ENCODE data around the gene SUSD6. TPM values are rescaled to one million over a fixed set of nuclear protein-coding genes. Genes with fewer than 3 reads are reported as not detected.

The SUSD6 gene
- total and polyA plus RNA-seq, 12 donors: 5.9 to 46.3 (median 25.2) TPM

GRCh38 chr14:69582212-69582611, 29.2 kb upstream of the SUSD6 start:
- TF ChIP-seq, protein P1, sequence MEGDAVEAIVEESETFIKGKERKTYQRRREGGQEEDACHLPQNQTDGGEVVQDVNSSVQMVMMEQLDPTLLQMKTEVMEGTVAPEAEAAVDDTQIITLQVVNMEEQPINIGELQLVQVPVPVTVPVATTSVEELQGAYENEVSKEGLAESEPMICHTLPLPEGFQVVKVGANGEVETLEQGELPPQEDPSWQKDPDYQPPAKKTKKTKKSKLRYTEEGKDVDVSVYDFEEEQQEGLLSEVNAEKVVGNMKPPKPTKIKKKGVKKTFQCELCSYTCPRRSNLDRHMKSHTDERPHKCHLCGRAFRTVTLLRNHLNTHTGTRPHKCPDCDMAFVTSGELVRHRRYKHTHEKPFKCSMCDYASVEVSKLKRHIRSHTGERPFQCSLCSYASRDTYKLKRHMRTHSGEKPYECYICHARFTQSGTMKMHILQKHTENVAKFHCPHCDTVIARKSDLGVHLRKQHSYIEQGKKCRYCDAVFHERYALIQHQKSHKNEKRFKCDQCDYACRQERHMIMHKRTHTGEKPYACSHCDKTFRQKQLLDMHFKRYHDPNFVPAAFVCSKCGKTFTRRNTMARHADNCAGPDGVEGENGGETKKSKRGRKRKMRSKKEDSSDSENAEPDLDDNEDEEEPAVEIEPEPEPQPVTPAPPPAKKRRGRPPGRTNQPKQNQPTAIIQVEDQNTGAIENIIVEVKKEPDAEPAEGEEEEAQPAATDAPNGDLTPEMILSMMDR (IDR thresholded peaks at IDR 0.05): no peak
- Histone ChIP-seq H3K36me3 (no peaks in the 10 kb centered on the region), H3K4me1 (peaks cover 0 to 29% (median 12%) of the 10 kb centered on the region in 9 donors), H3K27me3 (peaks cover 0 to 19% (median 8%) of the 10 kb centered on the region in 7 donors), H3K9me3 (no peaks in the 10 kb centered on the region), H3K4me3 (no peak overlapping the region), H3K27ac (no peak overlapping the region)
- WGBS, 2 donors: 96 to 100% methylated on average over 1 of the region's 1 CpG
- intact Hi-C loops (cut with DNase I): loop anchor here in 2 of 10 donors (10.0 kb wide), 1 partner anchor 443 kb away; no protein-coding TSS in a partner anchor
- ATAC-seq (peak in 3 of 8 donors; percentile 20 to 58 (median 31)), DNase-seq (no peak)

DNA sequence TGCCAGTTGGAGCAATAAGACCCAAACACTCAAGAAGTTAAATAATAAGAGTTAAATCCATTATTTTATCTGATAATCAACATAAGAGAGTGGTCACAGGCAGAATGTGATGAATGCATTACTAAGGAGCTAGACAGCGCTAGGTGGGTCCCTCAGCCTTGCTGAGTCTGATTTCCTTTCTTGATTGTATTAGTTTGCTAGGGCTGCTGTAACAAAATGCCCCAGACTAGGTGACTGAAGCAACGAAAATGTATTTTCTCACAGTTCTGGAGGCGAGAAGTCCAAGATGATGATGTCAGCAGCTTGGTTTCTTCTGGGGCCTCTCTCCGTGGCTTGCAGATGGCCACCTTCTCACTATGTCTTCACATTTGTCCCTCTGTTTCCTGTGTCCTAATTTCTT, 28.6 kb upstream of the SUSD6 start:
- no peak overlapping the region for H3K27ac ChIP-seq
- H3K4me3 ChIP-seq: no peak overlapping the region
- peaks cover 0 to 13% (median 3%) of the 10 kb centered on the region in 7 donors for H3K27me3 ChIP-seq
- DNase-seq (no peak), ATAC-seq (no peak)
- no peaks in the 10 kb centered on the region for H3K9me3 ChIP-seq
- TF ChIP-seq, protein P1 (IDR thresholded peaks at IDR 0.05): no peak
- intact Hi-C loops (cut with DNase I): loop anchor here in 2 of 10 donors (10.0 kb wide), 1 partner anchor 442 kb away; no protein-coding TSS in a partner anchor
- 90 to 93% methylated on average over 4 of the region's 4 CpGs for WGBS, 2 donors
- H3K4me1 ChIP-seq: peaks cover 0 to 35% (median 14%) of the 10 kb centered on the region in 9 donors
- H3K36me3 ChIP-seq: no peaks in the 10 kb centered on the region

- 96 to 97% methylated on average over 1 of the region's 1 CpG for WGBS, 2 donors
- no peaks in the 10 kb centered on the region for H3K36me3 ChIP-seq
- intact Hi-C loops (cut with DNase I): loop anchor here in 5 of 10 donors (2.0 to 10.0 kb wide), 2 partner anchors 142 to 440 kb away; no protein-coding TSS in a partner anchor
Observed at GRCh38 chr14:69584389-69584788, 27.0 kb upstream of the SUSD6 start.

DNA sequence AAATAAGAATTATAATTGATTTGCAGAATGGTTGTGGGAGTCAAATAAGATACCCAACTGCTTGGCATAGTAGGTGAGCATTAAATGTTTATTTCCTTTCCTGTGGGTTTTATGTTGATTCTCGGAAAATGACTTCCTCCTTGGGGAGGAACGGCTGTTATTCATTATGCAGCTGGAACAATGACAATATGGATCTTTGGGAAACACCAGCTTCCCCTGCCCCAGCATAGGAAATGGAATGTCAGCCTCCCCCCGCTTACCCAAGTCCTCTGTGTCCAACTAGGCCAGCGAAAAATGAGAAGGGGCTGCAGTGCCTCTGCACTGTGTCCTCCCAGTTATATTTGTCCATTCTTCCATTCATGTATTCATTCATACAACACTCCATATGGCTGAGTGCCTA, 25.0 kb upstream of the SUSD6 start:
- Histone ChIP-seq H3K4me3 (no peak overlapping the region), H3K27ac (peak overlapping the region in 4 of 10 donors; percentile 22 to 71 (median 44)), H3K36me3 (no peaks in the 10 kb centered on the region), H3K27me3 (no peaks in the 10 kb centered on the region), H3K9me3 (no peaks in the 10 kb centered on the region), H3K4me1 (peaks cover 0 to 36% (median 14%) of the 10 kb centered on the region in 9 donors)
- DNase-seq (no peak), ATAC-seq (peak in 5 of 8 donors; percentile 29 to 58 (median 44))
- TF ChIP-seq, protein P1 (IDR thresholded peaks at IDR 0.05): no peak
- WGBS, 2 donors: 56 to 63% methylated on average over 4 of the region's 4 CpGs
- intact Hi-C loops (cut with DNase I): loop anchor here in 4 of 10 donors (5.0 to 10.0 kb wide), 2 partner anchors 141 to 438 kb away; no protein-coding TSS in a partner anchor

More at GRCh38 chr14:69584389-69584788, 27.0 kb upstream of the SUSD6 start:
- ATAC-seq: no peak
- Histone ChIP-seq H3K9me3 (no peaks in the 10 kb centered on the region), H3K27me3 (peaks cover 0 to under 1% (median 0%) of the 10 kb centered on the region in 7 donors), H3K27ac (no peak overlapping the region), H3K4me1 (peaks cover 0 to 36% (median 14%) of the 10 kb centered on the region in 9 donors), H3K4me3 (no peak overlapping the region)
- TF ChIP-seq, protein P1 (IDR thresholded peaks at IDR 0.05): no peak
- no peak for DNase-seq
